WTC11 (cell line): ENCODE data around the gene CBX1.
A peak's percentile ranks its signal among the peaks of the same experiment; 100 is the strongest.

Experiments
- CTCF ChIP-seq: fragments of 200-600 bp; IDR thresholded peaks from 2 replicates; pipeline ENCODE4 v1.8.0; 2022; ENCODE audit warnings: antibody characterized with exemption
- ZNF281 ChIP-seq: sonication (generic); formaldehyde crosslinking; IDR thresholded peaks from 2 replicates; pipeline ENCODE4 v1.8.0; 2023; ENCODE audit warnings: mild to moderate bottlenecking, missing genetic modification reagents

GRCh38 chr17:48131216-48131824, 30.0 kb upstream of the CBX1 start:
- TF ChIP-seq CTCF (peak; percentile 58), ZNF281 (CRISPR knock-in tag) (no peak)
